HG02588 (cell line): ENCODE data around the gene WWC1.

ENCODE experiments used
- ATAC-seq: cut with Tn5 transposase; IDR thresholded peaks from one replicate; pipeline ENCODE4 v1.9.1; 2021; ENCODE audit warnings: mild to moderate bottlenecking, moderate library complexity; ENCODE audit not compliant: unreplicated experiment

Gene WWC1

GRCh38 chr5:168474319-168474718 is 182.9 kb downstream of the WWC1 start:
- ATAC-seq: no peak

GRCh38 chr5:168477060-168477459 is 185.6 kb downstream of the WWC1 start:
- no peak for ATAC-seq

- ATAC-seq: no peak
These were observed 187.7 kb downstream of the WWC1 start for GRCh38 chr5:168479166-168479565.

- no peak for ATAC-seq
These were observed 189.2 kb downstream of the WWC1 start for GRCh38 chr5:168480601-168481000.

- peak; percentile 93 for ATAC-seq
These were observed 189.9 kb downstream of the WWC1 start for GRCh38 chr5:168481330-168481788.

GRCh38 chr5:168482361-168482760 is 190.9 kb downstream of the WWC1 start:
- ATAC-seq: no peak

- ATAC-seq: peak; percentile 85
These were observed 194.9 kb downstream of the WWC1 start, which contains the start of gene RARS1 for GRCh38 chr5:168486136-168486879. TSS of gene RARS1 (plus strand) at chr5:168486471. CDS start at chr5:168486499, 28 bp downstream.

GRCh38 chr5:168489059-168489458 is 197.6 kb downstream of the WWC1 start:
- ATAC-seq: no peak

- no peak for ATAC-seq
These were observed 202.7 kb downstream of the WWC1 start for GRCh38 chr5:168494057-168494555.

- no peak for ATAC-seq
These were observed 211.3 kb downstream of the WWC1 start for GRCh38 chr5:168502563-168503237.

- ATAC-seq: no peak
These were observed 222.5 kb downstream of the WWC1 start for GRCh38 chr5:168513861-168514428.
